Body of pancreas (tissue), 4 donors: ENCODE measurements around the gene ROR1.

ENCODE experiments used
- CTCF ChIP-seq, 7 experiments: fragments of 450-650 bp in 4 of 7; fragments of 200-600 bp in 3 of 7; sonication (generic) in 3 of 7; IDR thresholded peaks; one replicate each; pipeline ENCODE4 v1.5.1; 2016 to 2019; ENCODE audit warnings: antibody characterized with exemption in 7 of 7
- POLR2A ChIP-seq, 3 donors: fragments of 450-650 bp; IDR thresholded peaks; one replicate each; pipeline ENCODE4 v1.6.1; 2016; ENCODE audit warnings: antibody characterized with exemption in 3 of 3, mild to moderate bottlenecking in 2 of 3

- TF ChIP-seq POLR2A (IDR thresholded peaks at IDR 0.05) (no peak), CTCF (IDR thresholded peaks at IDR 0.05) (no peak)
Observed at GRCh38 chr1:63951059-63951946, 177.5 kb downstream of the ROR1 start.
